HCT116 (cell line): Measurements from ENCODE around the gene PTCH2. TPM values are rescaled to one million over a fixed set of nuclear protein-coding genes. Genes with fewer than 3 reads are reported as not detected.

Source experiments
- ATAC-seq: fragments of 200-7000 bp; cut with Tn5 transposase; 2 replicates; pipeline ENCODE4 v1.9.1; 2020; ENCODE audit warnings: mild to moderate bottlenecking, moderate library complexity
- BruUV-seq: library from RNA; stranded (reverse); fragments of 400-500 nt; replicated peaks from 2 replicates; lab custom pipeline; 2021; lab: Mats Ljungman, UMichigan
- CTCF ChIA-PET: fragments of 300-600 bp; sonication (Branson Sonifier 250); formaldehyde crosslinking; loops from one replicate; lab custom pipeline; 2021; ENCODE audit warnings: antibody characterized with exemption; lab: Charles Lee
- POLR2A ChIA-PET: fragments of 300-600, 350-600 bp; sonication (Branson Sonifier 250); formaldehyde crosslinking; loops from one replicate; lab custom pipeline; 2021; ENCODE audit warnings: antibody characterized with exemption; lab: Charles Lee
- RAD21 ChIA-PET, 2 experiments: fragments of 300-600 bp; sonication (Branson Sonifier 250); formaldehyde crosslinking; loops; one replicate each; lab custom pipeline; 2023; ENCODE audit warnings: low total read pairs in 2 of 2; ENCODE audit not compliant: uncharacterized antibody in 2 of 2, unreplicated experiment in 2 of 2, low non-redundant PET in 1 of 2; lab: Charles Lee
- DNase-seq: peaks from one replicate; pipeline ENCODE4 v3.0.0-alpha.2; 2010; ENCODE audit warnings: low read depth, low spot score
- H2AFZ ChIP-seq: fragments of 200-600 bp; shearing (Covaris generic), sonication (generic); 2 replicates; pipeline ENCODE4 v1.6.1; 2017; ENCODE audit warnings: low read depth, mixed run types, mixed read lengths, antibody characterized with exemption, low read length; ENCODE audit not compliant: poor library complexity, severe bottlenecking
- H3K27ac ChIP-seq: 2 replicates; pipeline ENCODE4 v1.5.1; 2012; ENCODE audit warnings: low read depth, low read length
- H3K27me3 ChIP-seq: fragments of 200-600 bp; sonication (generic); 2 replicates; pipeline ENCODE4 v1.6.1; 2016; ENCODE audit warnings: mixed run types, low read length, mixed read lengths; ENCODE audit not compliant: insufficient read depth
- H3K36me3 ChIP-seq, 2 experiments: fragments of 200-500 bp in 1 of 2; fragments of 200-600 bp in 1 of 2; sonication (Bioruptor generic) in 1 of 2; sonication (generic) in 1 of 2; 2 replicates each; pipeline versions ENCODE4 v1.5.1 to v1.6.1; 2014 to 2016; ENCODE audit warnings: low read length in 2 of 2, inconsistent platforms in 1 of 2, mixed read lengths in 1 of 2, mixed run types in 1 of 2; ENCODE audit not compliant: insufficient read depth in 2 of 2, control insufficient read depth in 1 of 2
- H3K4me1 ChIP-seq, 2 experiments: fragments of 200-600 bp in 1 of 2; sonication (generic) in 1 of 2; 2 replicates each; pipeline versions ENCODE4 v1.5.1 to v1.6.1; 2012 to 2017; ENCODE audit warnings: low read length in 2 of 2, inconsistent platforms in 1 of 2, mild to moderate bottlenecking in 1 of 2, mixed read lengths in 1 of 2, mixed run types in 1 of 2, moderate library complexity in 1 of 2; ENCODE audit not compliant: insufficient read depth in 2 of 2, control insufficient read depth in 1 of 2
- H3K4me2 ChIP-seq: fragments of 200-600 bp; sonication (generic); 2 replicates; pipeline ENCODE4 v1.6.1; 2017; ENCODE audit warnings: mixed run types, low read length, mixed read lengths
- H3K4me3 ChIP-seq, 2 experiments: fragments of 200-600 bp in 1 of 2; sonication (generic) in 1 of 2; replicated peaks in 1 of 2; 2 replicates each; pipeline ENCODE4 v1.5.1; 2011 to 2016; ENCODE audit warnings: low read length in 2 of 2, control low read depth in 1 of 2, low read depth in 1 of 2, mild to moderate bottlenecking in 1 of 2, mixed read lengths in 1 of 2, mixed run types in 1 of 2
- H3K79me2 ChIP-seq: fragments of 200-600 bp; sonication (generic); 2 replicates; pipeline ENCODE4 v1.6.1; 2017; ENCODE audit warnings: mild to moderate bottlenecking, mixed run types, low read length, moderate library complexity, mixed read lengths; ENCODE audit not compliant: insufficient read depth
- H3K9ac ChIP-seq: fragments of 200-600 bp; sonication (generic); 2 replicates; pipeline ENCODE4 v1.6.1; 2016; ENCODE audit warnings: low read length, mixed read lengths
- H3K9me2 ChIP-seq: fragments of 200-600 bp; sonication (generic), shearing (Covaris generic); 2 replicates; pipeline ENCODE4 v1.6.1; 2017; ENCODE audit warnings: mixed run types, mild to moderate bottlenecking, moderate library complexity; ENCODE audit not compliant: insufficient read depth
- H3K9me3 ChIP-seq, 2 experiments: fragments of 200-500 bp in 1 of 2; fragments of 200-600 bp in 1 of 2; sonication (Bioruptor generic) in 1 of 2; sonication (generic) in 1 of 2; 2 replicates each; pipeline ENCODE4 v1.6.1; 2014 to 2017; ENCODE audit warnings: low read length in 2 of 2, mixed read lengths in 2 of 2, inconsistent platforms in 1 of 2, low read depth in 1 of 2, mild to moderate bottlenecking in 1 of 2, mixed run types in 1 of 2, moderate library complexity in 1 of 2; ENCODE audit not compliant: control insufficient read depth in 1 of 2, insufficient read depth in 1 of 2
- H4K20me1 ChIP-seq: fragments of 200-600 bp; sonication (generic), shearing (Covaris generic); 2 replicates; pipeline ENCODE4 v1.6.1; 2017; ENCODE audit warnings: mixed run types, mild to moderate bottlenecking, moderate library complexity; ENCODE audit not compliant: insufficient read depth
- CBX3 ChIP-seq: IDR thresholded peaks from 2 replicates; pipeline ENCODE4 v1.6.1; 2012; ENCODE audit warnings: low read depth
- CEBPB ChIP-seq: IDR thresholded peaks from 2 replicates; pipeline ENCODE4 v1.6.1; 2012; ENCODE audit warnings: low read depth
- CTCF ChIP-seq, 3 experiments: fragments of 200-600 bp in 1 of 3; sonication (generic) in 1 of 3; IDR thresholded peaks in 2 of 3; conservative IDR thresholded peaks in 1 of 3; 2 replicates each; pipeline ENCODE4 v1.5.1; 2012 to 2017; ENCODE audit warnings: low read depth in 2 of 3, low read length in 2 of 3, antibody characterized with exemption in 1 of 3, borderline replicate concordance in 1 of 3, control low read depth in 1 of 3, mild to moderate bottlenecking in 1 of 3, mixed read lengths in 1 of 3, mixed run types in 1 of 3, moderate library complexity in 1 of 3; ENCODE audit not compliant: insufficient read depth in 1 of 3
- EGR1 ChIP-seq: IDR thresholded peaks from 2 replicates; pipeline ENCODE4 v1.6.1; 2012; ENCODE audit warnings: low read depth
- ELF1 ChIP-seq: IDR thresholded peaks from 2 replicates; pipeline ENCODE4 v1.6.1; 2012; ENCODE audit warnings: low read depth, borderline replicate concordance
- EZH2 ChIP-seq: fragments of 200-600 bp; sonication (generic); IDR thresholded peaks from 2 replicates; pipeline ENCODE4 v1.6.1; 2017; ENCODE audit warnings: antibody characterized with exemption, mixed run types
- REST ChIP-seq: IDR thresholded peaks from 2 replicates; pipeline ENCODE4 v1.6.1; 2012; ENCODE audit warnings: low read depth
- SIN3A ChIP-seq: IDR thresholded peaks from 2 replicates; pipeline ENCODE4 v1.6.1; 2012; ENCODE audit warnings: low read depth
- SP1 ChIP-seq: IDR thresholded peaks from 2 replicates; pipeline ENCODE4 v1.6.1; 2012; ENCODE audit warnings: low read depth
- TCF7L2 ChIP-seq: IDR thresholded peaks from 2 replicates; pipeline ENCODE4 v1.7.0; 2011; ENCODE audit warnings: borderline replicate concordance, inconsistent platforms; ENCODE audit not compliant: insufficient read depth, insufficient read length; ENCODE audit errors: extremely low read depth
- ZBTB33 ChIP-seq: IDR thresholded peaks from 2 replicates; pipeline ENCODE4 v1.6.1; 2011; ENCODE audit warnings: mild to moderate bottlenecking, low read length, moderate library complexity; ENCODE audit not compliant: insufficient replicate concordance; ENCODE audit errors: extremely low read depth
- ZFX ChIP-seq: fragments of 450-650 bp; IDR thresholded peaks from 2 replicates; pipeline ENCODE4 v1.6.1; 2017
- ZNF274 ChIP-seq: fragments of 200-500 bp; sonication (Bioruptor generic); IDR thresholded peaks from 2 replicates; pipeline ENCODE4 v1.6.1; 2014; ENCODE audit warnings: mild to moderate bottlenecking, low read depth, low read length, inconsistent platforms
- intact Hi-C: fragments of 100-400 bp; cut with micrococcal nuclease; formaldehyde crosslinking; loops from 2 replicates; pipeline ENCODE4 v1.10.0; 2022
- total RNA-seq: library from RNA; stranded (reverse); gene quantifications from one replicate; pipeline ENCODE4 v1.2.1, GENCODE V29; 2021; ENCODE audit not compliant: unreplicated experiment
- TF ChIP-seq, protein P1 (sequence below): IDR thresholded peaks from 2 replicates; pipeline ENCODE4 v1.6.1; 2012

The PTCH2 gene
- total RNA-seq, 1 experiment from 2014 or later = 1.3 TPM

DNA sequence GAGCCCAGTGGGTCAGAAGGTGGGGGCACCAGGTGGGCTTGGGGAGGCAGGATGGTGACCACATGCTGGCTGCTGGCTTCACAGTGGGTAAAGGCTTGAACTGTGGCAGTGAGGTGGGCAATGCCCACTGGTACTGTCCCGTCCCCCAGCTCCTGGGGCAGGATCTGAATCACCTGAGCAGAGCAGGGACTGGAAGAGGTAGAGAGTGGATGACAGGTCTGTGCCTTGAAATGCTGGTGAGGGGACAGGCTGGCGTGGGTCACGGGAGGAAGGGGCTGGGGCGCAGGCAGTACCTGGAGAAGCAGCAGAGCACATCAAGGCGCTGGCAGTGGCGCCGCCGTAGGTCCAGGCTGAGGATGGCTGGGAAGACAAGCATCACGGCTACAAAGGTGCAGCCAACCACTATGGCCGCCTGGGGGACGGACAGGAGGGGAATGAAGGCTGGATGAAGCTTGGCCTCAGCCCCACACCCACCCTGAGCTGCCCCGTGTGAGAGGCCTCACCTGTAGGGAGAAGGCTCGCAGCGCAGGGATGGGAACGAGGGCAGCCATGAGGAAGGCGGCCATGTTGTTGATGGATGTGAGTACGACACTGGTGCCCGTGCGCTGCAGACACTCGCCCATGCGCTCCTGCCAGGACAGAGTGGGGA, 14.9 kb downstream of the PTCH2 start:
- Histone ChIP-seq H3K79me2 (no peaks in the 10 kb centered on the region), H3K36me3 (no peaks in the 10 kb centered on the region), H2AFZ (no peak overlapping the region), H4K20me1 (no peaks in the 10 kb centered on the region), H3K4me2 (no peak overlapping the region), H3K9ac (no peak overlapping the region), H3K27ac (no peak overlapping the region), H3K9me3 (no peaks in the 10 kb centered on the region), H3K9me2 (no peaks in the 10 kb centered on the region), H3K4me3 (no peak overlapping the region), H3K4me1 (no peaks in the 10 kb centered on the region), H3K27me3 (no peaks in the 10 kb centered on the region)
- RAD21 ChIA-PET = no interaction called here
- POLR2A ChIA-PET = no interaction called here
- no peak for TF ChIP-seq CBX3
- TF ChIP-seq SIN3A = no peak
- TF ChIP-seq, protein P1, sequence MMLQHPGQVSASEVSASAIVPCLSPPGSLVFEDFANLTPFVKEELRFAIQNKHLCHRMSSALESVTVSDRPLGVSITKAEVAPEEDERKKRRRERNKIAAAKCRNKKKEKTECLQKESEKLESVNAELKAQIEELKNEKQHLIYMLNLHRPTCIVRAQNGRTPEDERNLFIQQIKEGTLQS = no peak
- no peak for TF ChIP-seq EZH2
- no peak for TF ChIP-seq REST
- no peak for TF ChIP-seq EGR1
- no peak for TF ChIP-seq ELF1
- no peak for TF ChIP-seq CTCF (IDR thresholded peaks at IDR 0.05 in 2 of 3, conservative IDR thresholded peaks at IDR 0.05 in 1 of 3; ENCODE audit: borderline replicate concordance in 1 of 3, insufficient read depth in 1 of 3, low read depth in 2 of 3, low read length in 2 of 3)
- no peak for TF ChIP-seq ZFX
- TF ChIP-seq ZBTB33 = no peak
- TF ChIP-seq SP1 = no peak
- no peak for TF ChIP-seq ZNF274
- no peak for TF ChIP-seq TCF7L2
- TF ChIP-seq CEBPB = no peak
- CTCF ChIA-PET = no interaction called here
- DNase-seq (no peak), ATAC-seq (no peak)
- intact Hi-C loops = no loop called here
- BruUV-seq = no TSS peak
